ENCODE data around the gene SLC43A1.

The SLC43A1 gene

GRCh38 chr11:57440744-57441414 is 74.6 kb downstream of the SLC43A1 start:
- H3K9me3 ChIP-seq (ENCODE audit: control insufficient read depth in 2 of 2, low read length in 2 of 2) = no peaks in the 10 kb centered on the region
- H3K4me3 ChIP-seq (ENCODE audit: low read length in 2 of 2) = no peak overlapping the region
- H3K9ac ChIP-seq (ENCODE audit: low read length in 2 of 2) = no peak overlapping the region
- no peak overlapping the region for H3K27ac ChIP-seq (ENCODE audit: low read length)
- no peaks in the 10 kb centered on the region for H3K27me3 ChIP-seq (ENCODE audit: control insufficient read depth in 1 of 2, insufficient read depth in 2 of 2, low read length in 2 of 2)
- no peaks in the 10 kb centered on the region for H3K4me1 ChIP-seq (ENCODE audit: control insufficient read depth, insufficient read depth, low read length)
- no peaks in the 10 kb centered on the region for H3K36me3 ChIP-seq (ENCODE audit: control insufficient read depth in 2 of 2, insufficient read depth in 2 of 2, low read length in 2 of 2)

DNA sequence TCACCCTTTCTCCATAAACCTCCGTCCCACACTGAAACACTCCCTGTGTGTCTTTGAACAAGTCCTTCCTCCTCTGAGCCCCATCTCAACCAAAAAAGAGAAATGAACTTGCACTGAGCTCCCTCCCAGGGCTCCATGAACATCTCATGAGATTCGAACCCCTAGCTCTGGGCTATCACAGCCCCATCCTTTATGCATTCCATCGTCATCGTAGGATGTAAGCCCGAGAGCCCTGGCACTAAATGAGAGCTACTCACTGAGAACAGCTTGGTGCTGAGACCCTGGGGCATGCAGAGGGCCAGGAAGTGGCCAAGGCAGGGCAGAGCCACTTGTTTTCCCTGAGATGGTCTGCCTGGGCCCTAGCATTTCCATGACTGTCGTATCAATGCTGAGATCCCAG is 75.7 kb downstream of the SLC43A1 start:
- no peak overlapping the region for H3K4me3 ChIP-seq (ENCODE audit: low read length in 2 of 2)
- no peaks in the 10 kb centered on the region for H3K9me3 ChIP-seq (ENCODE audit: control insufficient read depth in 2 of 2, low read length in 2 of 2)
- H3K36me3 ChIP-seq (ENCODE audit: control insufficient read depth in 2 of 2, insufficient read depth in 2 of 2, low read length in 2 of 2) = no peaks in the 10 kb centered on the region
- peaks cover 3% of the 10 kb centered on the region for H3K4me1 ChIP-seq (ENCODE audit: control insufficient read depth, insufficient read depth, low read length)
- H3K9ac ChIP-seq (ENCODE audit: low read length in 2 of 2) = no peak overlapping the region
- no peaks in the 10 kb centered on the region for H3K27me3 ChIP-seq (ENCODE audit: control insufficient read depth in 1 of 2, insufficient read depth in 2 of 2, low read length in 2 of 2)
- H3K27ac ChIP-seq (ENCODE audit: low read length) = no peak overlapping the region

DNA sequence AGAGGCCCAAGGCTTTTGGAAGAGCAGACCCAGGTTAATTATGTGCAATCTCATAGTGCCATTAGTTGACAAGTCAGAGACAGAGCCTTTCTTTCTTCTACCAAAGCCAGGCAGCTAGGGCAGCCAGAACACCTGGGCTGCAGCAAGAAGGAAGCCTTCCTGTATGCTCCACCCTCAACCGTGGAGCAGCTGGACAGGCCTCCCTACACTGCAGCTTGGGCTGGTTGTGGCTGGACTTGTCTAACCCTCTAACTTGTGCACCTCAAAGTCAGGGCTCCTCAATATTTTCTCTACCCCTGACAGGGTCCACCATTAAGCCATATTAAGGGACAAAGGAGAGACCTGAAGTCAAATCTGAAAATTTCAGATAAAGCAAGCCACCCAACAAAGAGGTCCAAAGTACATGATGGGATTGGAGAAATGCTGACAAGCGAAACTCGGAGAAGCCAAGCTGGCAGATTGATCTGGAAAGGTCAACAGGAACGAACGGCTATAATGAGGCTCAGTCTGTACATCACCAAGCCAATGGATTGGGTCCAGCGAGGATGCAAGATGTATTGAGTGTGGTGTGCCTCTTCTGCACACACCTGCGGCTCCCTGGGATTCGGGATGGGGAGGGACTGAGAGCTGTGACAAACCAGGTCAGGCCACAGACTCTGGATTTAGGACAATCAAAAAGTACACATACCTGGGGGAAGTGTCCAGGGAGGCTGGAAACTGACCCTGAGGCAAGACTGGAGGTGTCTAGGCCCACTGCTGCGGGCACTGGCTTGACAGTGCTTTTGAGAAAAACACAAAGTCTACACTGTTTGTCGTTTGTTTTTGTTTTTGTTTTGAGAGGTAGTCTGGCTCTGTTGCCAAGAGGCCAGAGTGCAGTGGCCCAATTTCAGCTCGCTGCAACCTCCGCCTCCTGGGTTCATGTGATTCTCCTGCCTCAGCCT is 76.9 kb downstream of the SLC43A1 start:
- Histone ChIP-seq H3K9ac (ENCODE audit: low read length in 2 of 2) (no peak overlapping the region), H3K4me1 (ENCODE audit: control insufficient read depth, insufficient read depth, low read length) (peaks cover 4% of the 10 kb centered on the region), H3K36me3 (ENCODE audit: control insufficient read depth in 2 of 2, insufficient read depth in 2 of 2, low read length in 2 of 2) (no peaks in the 10 kb centered on the region), H3K9me3 (ENCODE audit: control insufficient read depth in 2 of 2, low read length in 2 of 2) (no peaks in the 10 kb centered on the region), H3K4me3 (ENCODE audit: low read length in 2 of 2) (no peak overlapping the region), H3K27ac (ENCODE audit: low read length) (no peak overlapping the region), H3K27me3 (ENCODE audit: control insufficient read depth in 1 of 2, insufficient read depth in 2 of 2, low read length in 2 of 2) (no peaks in the 10 kb centered on the region)

- Histone ChIP-seq H3K27me3 (ENCODE audit: control insufficient read depth in 1 of 2, insufficient read depth in 2 of 2, low read length in 2 of 2) (no peaks in the 10 kb centered on the region), H3K27ac (ENCODE audit: low read length) (no peak overlapping the region), H3K36me3 (ENCODE audit: control insufficient read depth in 2 of 2, insufficient read depth in 2 of 2, low read length in 2 of 2) (no peaks in the 10 kb centered on the region), H3K9ac (ENCODE audit: low read length in 2 of 2) (no peak overlapping the region), H3K9me3 (ENCODE audit: control insufficient read depth in 2 of 2, low read length in 2 of 2) (no peaks in the 10 kb centered on the region), H3K4me1 (ENCODE audit: control insufficient read depth, insufficient read depth, low read length) (peaks cover 4% of the 10 kb centered on the region), H3K4me3 (ENCODE audit: low read length in 2 of 2) (no peak overlapping the region)
Measured at GRCh38 chr11:57436031-57436430, 79.5 kb downstream of the SLC43A1 start.

DNA sequence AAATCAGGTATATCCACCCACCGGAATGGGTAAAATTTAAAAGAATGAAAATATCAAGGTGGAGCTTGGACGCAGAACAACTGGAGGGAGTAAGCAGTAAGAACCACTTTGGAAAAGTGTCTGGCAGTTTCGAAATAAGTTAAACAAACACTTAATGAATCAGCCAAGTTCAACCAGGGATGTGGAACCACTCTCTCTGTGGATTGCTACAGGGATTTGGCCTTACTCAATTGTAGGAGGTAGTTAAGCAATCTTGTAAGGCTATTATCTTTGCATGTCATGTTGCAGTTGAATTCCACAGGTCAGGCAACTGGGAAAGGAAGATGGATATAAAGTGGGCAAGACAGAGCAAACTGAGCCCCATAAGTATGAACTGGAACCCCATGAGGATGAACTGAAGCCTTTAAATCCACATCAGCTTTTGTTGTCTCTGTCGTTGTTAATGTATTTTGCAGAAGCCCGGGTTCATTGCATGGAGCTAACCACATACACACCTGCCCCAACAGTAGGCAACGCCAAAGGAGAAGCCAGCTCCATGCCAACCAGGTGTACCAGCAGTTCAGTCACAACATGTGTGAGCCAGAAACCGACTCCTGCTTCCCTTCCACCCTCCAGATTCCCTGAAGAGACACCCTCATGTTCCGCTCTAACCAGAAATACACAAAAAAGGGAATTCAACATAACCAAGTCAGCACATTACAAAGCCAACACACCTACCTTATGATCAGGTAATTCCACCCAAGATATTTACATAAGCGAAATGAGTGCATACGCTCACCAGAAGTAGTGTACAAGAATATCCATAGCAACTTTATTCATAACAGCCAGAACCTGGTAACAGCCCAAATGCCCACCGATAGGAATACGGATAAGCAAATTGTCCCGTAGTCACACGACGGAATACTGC is 80.6 kb downstream of the SLC43A1 start:
- Histone ChIP-seq H3K27ac (ENCODE audit: low read length) (no peak overlapping the region), H3K4me3 (ENCODE audit: low read length in 2 of 2) (no peak overlapping the region), H3K27me3 (ENCODE audit: control insufficient read depth in 1 of 2, insufficient read depth in 2 of 2, low read length in 2 of 2) (no peaks in the 10 kb centered on the region), H3K9ac (ENCODE audit: low read length in 2 of 2) (no peak overlapping the region), H3K9me3 (ENCODE audit: control insufficient read depth in 2 of 2, low read length in 2 of 2) (no peaks in the 10 kb centered on the region), H3K4me1 (ENCODE audit: control insufficient read depth, insufficient read depth, low read length) (peaks cover 4% of the 10 kb centered on the region), H3K36me3 (ENCODE audit: control insufficient read depth in 2 of 2, insufficient read depth in 2 of 2, low read length in 2 of 2) (no peaks in the 10 kb centered on the region)

All from stomach smooth muscle (tissue), 2 donors.